ENCODE results near the gene DCAF11.
A peak's percentile ranks its signal among the peaks of the same experiment; 100 is the strongest.

Gene DCAF11

DNA sequence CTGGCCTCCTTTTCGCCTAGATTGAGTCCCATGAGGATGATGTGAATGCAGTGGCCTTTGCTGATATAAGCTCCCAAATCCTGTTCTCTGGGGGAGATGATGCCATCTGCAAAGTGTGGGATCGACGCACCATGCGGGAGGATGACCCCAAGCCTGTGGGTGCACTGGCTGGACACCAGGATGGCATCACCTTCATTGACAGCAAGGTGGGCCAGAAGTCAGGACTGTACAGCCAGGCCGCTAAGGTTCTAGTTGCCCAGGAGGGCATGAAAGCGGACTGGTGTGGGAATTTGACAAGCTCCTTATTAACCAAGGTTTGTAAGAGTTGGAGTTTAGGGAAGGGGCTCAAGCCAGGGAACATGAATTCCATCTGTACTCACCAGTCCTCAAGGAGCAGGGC is 5.1 kb downstream of the DCAF11 start:
- no peak overlapping the region for H2BK12ac ChIP-seq (ENCODE audit: low read length)
- no peak overlapping the region for H3K18ac ChIP-seq (ENCODE audit: low read length)
- peaks cover 35 to 57% of the 10 kb centered on the region in 2 experiments for H3K36me3 ChIP-seq (ENCODE audit: control insufficient read depth in 1 of 2, insufficient read depth in 2 of 2, low read length in 2 of 2)
- H3K27ac ChIP-seq (ENCODE audit: low read depth, low read length) = no peak overlapping the region
- H3K9ac ChIP-seq (ENCODE audit: low read length) = no peak overlapping the region
- no peak overlapping the region for H3K23ac ChIP-seq (ENCODE audit: low read length)
- no peaks in the 10 kb centered on the region for H3K27me3 ChIP-seq (ENCODE audit: insufficient read depth, low read length)
- WGBS (ENCODE audit: extremely low coverage, insufficient coverage, insufficient read length) = no CpG with 5 or more reads among the region's 6 CpGs
- no peak overlapping the region for H3K4me2 ChIP-seq (ENCODE audit: low read length)
- no peak overlapping the region for H2AK5ac ChIP-seq (ENCODE audit: low read length)
- no peak overlapping the region for H3K4ac ChIP-seq (ENCODE audit: low read depth, low read length)
- H3K79me2 ChIP-seq (ENCODE audit: control insufficient read depth, insufficient read depth, low read length, poor library complexity) = peaks cover 1% of the 10 kb centered on the region
- H2AFZ ChIP-seq (ENCODE audit: insufficient read depth, low read length, poor library complexity) = no peak overlapping the region
- DNase-seq = no peak
- no peak overlapping the region for H2BK5ac ChIP-seq (ENCODE audit: low read depth, low read length, poor library complexity)
- peak overlapping the region; percentile 14 for H3K4me3 ChIP-seq (ENCODE audit: low read depth, low read length)
- H4K91ac ChIP-seq (ENCODE audit: low read depth, low read length) = no peak overlapping the region
- no peak overlapping the region for H4K12ac ChIP-seq (ENCODE audit: low read depth, low read length)
- H3K14ac ChIP-seq (ENCODE audit: low read length) = no peak overlapping the region
- H3K4me1 ChIP-seq (ENCODE audit: control insufficient read depth in 1 of 2, insufficient read depth in 2 of 2, low read length in 2 of 2) = peaks cover 3 to 9% of the 10 kb centered on the region in 2 experiments
- H3K79me1 ChIP-seq (ENCODE audit: low read length) = peaks cover 1% of the 10 kb centered on the region
- no peak overlapping the region for H2BK120ac ChIP-seq (ENCODE audit: insufficient read depth, low read length, poor library complexity)
- peaks cover 2% of the 10 kb centered on the region for H3K9me3 ChIP-seq (ENCODE audit: insufficient read depth, low read depth, low read length)
- no peak overlapping the region for H4K8ac ChIP-seq (ENCODE audit: low read depth, low read length)

DNA sequence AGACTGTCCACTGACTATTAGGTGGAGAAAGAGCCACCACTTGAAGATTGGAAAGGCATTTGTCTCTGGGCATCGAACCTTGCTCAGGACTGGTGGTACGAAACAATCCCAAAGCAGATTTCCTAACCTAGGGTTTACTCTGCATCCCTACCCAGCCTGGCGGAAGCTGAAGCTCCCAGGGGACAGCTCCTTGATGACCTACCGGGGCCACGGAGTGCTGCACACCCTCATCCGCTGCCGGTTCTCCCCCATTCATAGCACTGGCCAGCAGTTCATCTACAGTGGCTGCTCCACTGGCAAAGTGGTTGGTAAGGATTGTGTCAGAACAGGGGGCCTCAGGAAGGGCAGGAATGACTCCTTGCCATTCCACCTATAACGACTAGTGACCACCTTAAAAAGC is 6.6 kb downstream of the DCAF11 start:
- Histone ChIP-seq H4K91ac (ENCODE audit: low read depth, low read length) (no peak overlapping the region), H3K4me2 (ENCODE audit: low read length) (no peak overlapping the region), H3K18ac (ENCODE audit: low read length) (no peak overlapping the region), H4K8ac (ENCODE audit: low read depth, low read length) (no peak overlapping the region), H3K9ac (ENCODE audit: low read length) (no peak overlapping the region), H2AK5ac (ENCODE audit: low read length) (no peak overlapping the region), H2BK12ac (ENCODE audit: low read length) (no peak overlapping the region), H3K27ac (ENCODE audit: low read depth, low read length) (no peak overlapping the region), H2BK120ac (ENCODE audit: insufficient read depth, low read length, poor library complexity) (no peak overlapping the region), H3K9me3 (ENCODE audit: insufficient read depth, low read depth, low read length) (peaks cover 2% of the 10 kb centered on the region), H3K27me3 (ENCODE audit: insufficient read depth, low read length) (no peaks in the 10 kb centered on the region), H3K14ac (ENCODE audit: low read length) (no peak overlapping the region), H2BK5ac (ENCODE audit: low read depth, low read length, poor library complexity) (no peak overlapping the region), H3K79me2 (ENCODE audit: control insufficient read depth, insufficient read depth, low read length, poor library complexity) (no peaks in the 10 kb centered on the region), H3K4ac (ENCODE audit: low read depth, low read length) (no peak overlapping the region), H3K4me1 (ENCODE audit: control insufficient read depth in 1 of 2, insufficient read depth in 2 of 2, low read length in 2 of 2) (peaks cover 0 to 1% of the 10 kb centered on the region in 2 experiments), H3K36me3 (ENCODE audit: control insufficient read depth in 1 of 2, insufficient read depth in 2 of 2, low read length in 2 of 2) (peaks cover 35 to 57% of the 10 kb centered on the region in 2 experiments), H2AFZ (ENCODE audit: insufficient read depth, low read length, poor library complexity) (no peak overlapping the region), H3K4me3 (ENCODE audit: low read depth, low read length) (no peak overlapping the region), H3K23ac (ENCODE audit: low read length) (no peak overlapping the region), H4K12ac (ENCODE audit: low read depth, low read length) (no peak overlapping the region), H3K79me1 (ENCODE audit: low read length) (no peaks in the 10 kb centered on the region)
- DNase-seq = no peak
- WGBS (ENCODE audit: extremely low coverage, insufficient coverage, insufficient read length) = no CpG with 5 or more reads among the region's 8 CpGs

DNA sequence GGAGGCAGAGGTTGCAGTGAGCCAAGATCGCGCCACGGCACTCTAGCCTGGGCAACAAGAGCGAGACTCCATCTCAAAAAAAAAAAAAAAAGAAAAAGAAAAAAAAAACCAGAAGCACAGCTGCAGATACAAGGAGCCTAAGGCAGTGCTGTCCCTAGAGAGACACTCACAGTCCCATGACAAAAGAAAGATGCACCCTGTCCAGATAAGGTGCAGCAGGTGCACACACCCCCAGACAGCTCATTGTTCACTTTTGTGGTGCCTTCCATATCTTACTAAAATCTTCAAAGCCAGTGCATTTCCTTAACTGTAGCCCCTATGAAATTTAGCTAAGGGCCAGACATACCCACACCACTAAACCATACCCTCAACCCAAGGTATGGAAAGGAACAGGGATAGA is 7.8 kb downstream of the DCAF11 start:
- Histone ChIP-seq H4K8ac (ENCODE audit: low read depth, low read length) (no peak overlapping the region), H2AFZ (ENCODE audit: insufficient read depth, low read length, poor library complexity) (no peak overlapping the region), H3K9ac (ENCODE audit: low read length) (no peak overlapping the region), H3K4me2 (ENCODE audit: low read length) (no peak overlapping the region), H2BK120ac (ENCODE audit: insufficient read depth, low read length, poor library complexity) (no peak overlapping the region), H2AK5ac (ENCODE audit: low read length) (no peak overlapping the region), H3K23ac (ENCODE audit: low read length) (no peak overlapping the region), H3K4me3 (ENCODE audit: low read depth, low read length) (no peak overlapping the region), H3K79me2 (ENCODE audit: control insufficient read depth, insufficient read depth, low read length, poor library complexity) (no peaks in the 10 kb centered on the region), H3K79me1 (ENCODE audit: low read length) (no peaks in the 10 kb centered on the region), H3K4ac (ENCODE audit: low read depth, low read length) (no peak overlapping the region), H4K12ac (ENCODE audit: low read depth, low read length) (no peak overlapping the region), H3K36me3 (ENCODE audit: control insufficient read depth in 1 of 2, insufficient read depth in 2 of 2, low read length in 2 of 2) (peaks cover 33 to 53% of the 10 kb centered on the region in 2 experiments), H3K14ac (ENCODE audit: low read length) (no peak overlapping the region), H3K4me1 (ENCODE audit: control insufficient read depth in 1 of 2, insufficient read depth in 2 of 2, low read length in 2 of 2) (no peaks in the 10 kb centered on the region), H3K27me3 (ENCODE audit: insufficient read depth, low read length) (no peaks in the 10 kb centered on the region), H2BK5ac (ENCODE audit: low read depth, low read length, poor library complexity) (no peak overlapping the region), H4K91ac (ENCODE audit: low read depth, low read length) (no peak overlapping the region), H2BK12ac (ENCODE audit: low read length) (no peak overlapping the region), H3K27ac (ENCODE audit: low read depth, low read length) (no peak overlapping the region), H3K18ac (ENCODE audit: low read length) (no peak overlapping the region), H3K9me3 (ENCODE audit: insufficient read depth, low read depth, low read length) (peaks cover 2% of the 10 kb centered on the region)
- DNase-seq = no peak
- WGBS (ENCODE audit: extremely low coverage, insufficient coverage, insufficient read length) = no CpG with 5 or more reads among the region's 4 CpGs

DNA sequence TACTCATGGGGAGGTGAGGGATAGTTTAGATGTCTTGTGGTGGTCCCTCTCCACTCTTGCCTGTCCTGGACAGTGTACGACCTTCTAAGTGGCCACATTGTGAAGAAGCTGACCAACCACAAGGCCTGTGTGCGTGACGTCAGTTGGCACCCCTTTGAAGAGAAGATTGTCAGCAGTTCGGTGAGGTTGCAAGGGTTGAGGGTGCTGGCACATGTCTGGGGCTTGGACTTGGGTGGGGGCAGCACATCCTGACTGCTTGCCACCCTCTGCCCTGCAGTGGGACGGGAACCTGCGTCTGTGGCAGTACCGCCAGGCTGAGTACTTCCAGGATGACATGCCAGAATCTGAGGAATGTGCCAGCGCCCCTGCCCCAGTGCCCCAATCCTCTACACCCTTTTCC is 8.3 kb downstream of the DCAF11 start:
- no peak overlapping the region for H3K4me3 ChIP-seq (ENCODE audit: low read depth, low read length)
- no peak overlapping the region for H3K4me2 ChIP-seq (ENCODE audit: low read length)
- no peak overlapping the region for H2BK12ac ChIP-seq (ENCODE audit: low read length)
- no peak overlapping the region for H4K12ac ChIP-seq (ENCODE audit: low read depth, low read length)
- H2BK5ac ChIP-seq (ENCODE audit: low read depth, low read length, poor library complexity) = no peak overlapping the region
- H3K18ac ChIP-seq (ENCODE audit: low read length) = no peak overlapping the region
- no peaks in the 10 kb centered on the region for H3K4me1 ChIP-seq (ENCODE audit: control insufficient read depth in 1 of 2, insufficient read depth in 2 of 2, low read length in 2 of 2)
- no peak overlapping the region for H3K23ac ChIP-seq (ENCODE audit: low read length)
- H2AK5ac ChIP-seq (ENCODE audit: low read length) = no peak overlapping the region
- no peak overlapping the region for H3K9ac ChIP-seq (ENCODE audit: low read length)
- no peak overlapping the region for H4K91ac ChIP-seq (ENCODE audit: low read depth, low read length)
- H4K8ac ChIP-seq (ENCODE audit: low read depth, low read length) = no peak overlapping the region
- no peak overlapping the region for H3K27ac ChIP-seq (ENCODE audit: low read depth, low read length)
- no CpG with 5 or more reads among the region's 8 CpGs for WGBS (ENCODE audit: extremely low coverage, insufficient coverage, insufficient read length)
- no peaks in the 10 kb centered on the region for H3K79me2 ChIP-seq (ENCODE audit: control insufficient read depth, insufficient read depth, low read length, poor library complexity)
- H2AFZ ChIP-seq (ENCODE audit: insufficient read depth, low read length, poor library complexity) = no peak overlapping the region
- no peak overlapping the region for H3K4ac ChIP-seq (ENCODE audit: low read depth, low read length)
- H3K79me1 ChIP-seq (ENCODE audit: low read length) = no peaks in the 10 kb centered on the region
- no peak overlapping the region for H3K14ac ChIP-seq (ENCODE audit: low read length)
- peaks cover 2% of the 10 kb centered on the region for H3K9me3 ChIP-seq (ENCODE audit: insufficient read depth, low read depth, low read length)
- no peak for DNase-seq
- no peak overlapping the region for H2BK120ac ChIP-seq (ENCODE audit: insufficient read depth, low read length, poor library complexity)
- H3K36me3 ChIP-seq (ENCODE audit: control insufficient read depth in 1 of 2, insufficient read depth in 2 of 2, low read length in 2 of 2) = peaks cover 33 to 50% of the 10 kb centered on the region in 2 experiments
- no peaks in the 10 kb centered on the region for H3K27me3 ChIP-seq (ENCODE audit: insufficient read depth, low read length)
